ENCODE results near the gene DAB2.

DNA sequence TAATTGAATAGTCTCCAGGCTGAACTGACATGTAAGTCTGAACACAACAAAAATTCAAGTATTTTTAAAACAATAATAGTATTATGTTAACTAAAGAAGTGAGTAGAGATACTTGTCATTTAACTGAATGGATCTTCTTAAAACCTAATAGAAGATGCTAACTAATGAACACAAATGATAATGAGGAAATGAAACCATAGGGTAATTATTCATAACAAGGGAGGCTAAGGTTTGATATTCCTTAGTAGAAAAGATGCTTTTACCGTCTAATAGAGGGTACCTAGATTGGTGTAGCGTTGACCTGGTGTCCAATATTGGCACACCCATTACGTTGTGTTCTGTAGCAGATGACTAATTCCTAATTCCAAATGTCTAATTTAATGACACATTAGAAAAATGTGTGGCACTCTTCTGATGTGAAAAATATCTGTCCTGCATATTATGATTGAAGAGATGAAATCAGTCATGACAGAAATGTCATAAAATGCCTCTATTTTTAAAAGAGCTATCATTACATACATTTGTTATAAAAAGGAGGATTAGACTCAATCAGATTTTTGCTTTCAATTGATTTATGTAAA is 14.9 kb upstream of the DAB2 start:
- TF ChIP-seq POLR2A (IDR thresholded peaks at IDR 0.05; ENCODE audit: control extremely low read depth in 1 of 2, low read depth in 2 of 2, low read length in 2 of 2) (no peak), POLR2AphosphoS5 (IDR thresholded peaks at IDR 0.05; ENCODE audit: low read depth, low read length) (no peak), EZH2 (IDR thresholded peaks at IDR 0.05; ENCODE audit: low read depth, low read length, severe bottlenecking) (no peak)
